Activated naive CD4-positive, alpha-beta T cell treated with anti-CD3 and anti-CD28 coated beads for 36 hours (primary cell): ENCODE results near the gene SLAIN2. TPM values are rescaled to one million over a fixed set of nuclear protein-coding genes. Genes with fewer than 3 reads are reported as not detected.
"Not testable (repeated sequence)": the region's sequence is repeated elsewhere in the genome, so short reads cannot be mapped to it uniquely, and the experiment has no call there.

Experiments
- CTCF ChIA-PET: fragments of 350-600 bp; sonication (Branson Sonifier 250); formaldehyde crosslinking; loops from one replicate; lab custom pipeline; 2021; ENCODE audit warnings: antibody characterized with exemption; lab: Charles Lee
- DNase-seq: peaks from one replicate; pipeline ENCODE4 v3.0.0-alpha.2; 2020
- H3K27ac Mint-ChIP-seq: one replicate; pipeline ENCODE4 v1.8.0; 2021; ENCODE audit warnings: mild to moderate bottlenecking, mixed read lengths
- H3K27me3 Mint-ChIP-seq: one replicate; pipeline ENCODE4 v1.8.0; 2021; ENCODE audit warnings: low read depth, mixed read lengths
- H3K36me3 Mint-ChIP-seq: one replicate; pipeline ENCODE4 v1.8.0; 2021; ENCODE audit warnings: low read depth, mixed read lengths
- H3K4me1 Mint-ChIP-seq: one replicate; pipeline ENCODE4 v1.8.0; 2021; ENCODE audit warnings: low read depth, mixed read lengths
- H3K4me3 Mint-ChIP-seq: one replicate; pipeline ENCODE4 v1.8.0; 2021; ENCODE audit warnings: mild to moderate bottlenecking, moderate library complexity, mixed read lengths
- H3K9me3 Mint-ChIP-seq: one replicate; pipeline ENCODE4 v1.8.0; 2021; ENCODE audit warnings: mixed read lengths
- intact Hi-C: fragments of 100-400 bp; cut with micrococcal nuclease; formaldehyde crosslinking; loops from one replicate; pipeline ENCODE4 v1.15.1; 2023
- total RNA-seq, 2 experiments: library from RNA; stranded (reverse); gene quantifications; one replicate each; pipeline ENCODE4 v1.2.3, GENCODE V29; 2021

Gene SLAIN2
- total RNA-seq, 2 experiments from 2014 or later = 39.7 to 42.6 TPM

DNA sequence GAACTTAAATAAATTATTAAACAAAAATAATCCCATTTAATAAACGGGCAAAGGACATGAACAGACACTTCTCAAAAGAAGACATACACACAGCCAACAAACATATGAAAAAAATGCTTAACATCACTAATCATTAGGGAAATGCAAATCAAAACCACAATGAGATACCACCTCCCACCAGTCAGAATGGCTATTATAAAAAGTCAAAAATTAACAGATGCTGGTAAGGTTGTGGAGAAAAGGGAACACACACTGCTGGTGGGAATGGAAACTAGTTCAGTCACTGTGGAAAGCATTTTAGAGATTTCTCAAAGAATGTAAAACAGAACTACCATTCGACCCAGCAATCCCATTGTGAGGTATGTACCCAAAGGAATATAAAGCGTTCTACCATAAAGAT, 110.3 kb downstream of the SLAIN2 start:
- intact Hi-C loops, H3K4me1 Mint-ChIP-seq, H3K27me3 Mint-ChIP-seq, H3K36me3 Mint-ChIP-seq, H3K9me3 Mint-ChIP-seq, CTCF ChIA-PET, H3K27ac Mint-ChIP-seq, H3K4me3 Mint-ChIP-seq, DNase-seq: not testable (repeated sequence)

DNA sequence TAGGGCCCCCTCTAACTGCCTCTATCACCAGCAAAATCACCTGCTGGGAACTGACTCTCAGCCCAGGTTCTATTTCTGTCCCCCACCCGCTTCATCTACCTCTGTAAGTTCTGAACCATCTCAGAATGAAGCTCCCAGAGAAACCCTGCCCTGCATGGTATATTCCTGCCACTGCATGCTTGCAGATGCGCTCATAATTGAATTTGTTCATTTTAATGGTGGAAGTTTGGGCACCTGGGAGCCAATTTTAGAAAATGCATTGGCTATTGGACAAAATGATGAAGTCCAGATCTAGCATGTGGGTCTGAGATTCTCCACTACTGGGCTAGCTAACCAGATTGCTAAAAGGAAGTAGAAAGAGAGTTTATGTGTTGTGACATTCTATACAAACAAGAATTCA, 113.3 kb downstream of the SLAIN2 start:
- Mint-ChIP-seq H3K9me3 (peaks cover 2% of the 10 kb centered on the region), H3K36me3 (peaks cover 3% of the 10 kb centered on the region), H3K27me3 (peaks cover 5% of the 10 kb centered on the region), H3K4me1 (no peaks in the 10 kb centered on the region), H3K27ac (no peak overlapping the region), H3K4me3 (no peak overlapping the region)
- CTCF ChIA-PET = no interaction called here
- no peak for DNase-seq
- intact Hi-C loops = no loop called here

DNA sequence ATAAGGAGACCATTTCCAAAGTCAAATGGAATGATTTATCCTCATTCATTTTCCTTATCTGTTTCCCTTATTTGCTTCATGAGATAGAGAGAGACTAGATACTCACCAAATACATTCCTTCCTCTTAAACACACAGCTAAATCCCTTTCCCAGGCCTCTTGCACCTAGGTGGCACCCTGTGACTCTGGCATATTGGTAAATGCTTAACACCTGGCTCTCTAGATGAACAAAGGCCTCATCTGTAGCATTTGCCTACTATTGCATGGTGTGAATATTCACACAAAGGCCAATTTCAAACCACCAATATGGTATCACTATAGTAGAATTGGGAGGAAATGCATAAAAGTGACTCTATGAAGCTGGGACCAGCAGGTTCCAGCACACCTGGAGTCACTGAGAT, 119.7 kb downstream of the SLAIN2 start:
- H3K4me1 Mint-ChIP-seq = no peaks in the 10 kb centered on the region
- DNase-seq = no peak
- H3K36me3 Mint-ChIP-seq = peaks cover 1% of the 10 kb centered on the region
- H3K27ac Mint-ChIP-seq = no peak overlapping the region
- peaks cover 2% of the 10 kb centered on the region for H3K9me3 Mint-ChIP-seq
- CTCF ChIA-PET = no interaction called here
- no peak overlapping the region for H3K4me3 Mint-ChIP-seq
- intact Hi-C loops = no loop called here
- no peaks in the 10 kb centered on the region for H3K27me3 Mint-ChIP-seq

DNA sequence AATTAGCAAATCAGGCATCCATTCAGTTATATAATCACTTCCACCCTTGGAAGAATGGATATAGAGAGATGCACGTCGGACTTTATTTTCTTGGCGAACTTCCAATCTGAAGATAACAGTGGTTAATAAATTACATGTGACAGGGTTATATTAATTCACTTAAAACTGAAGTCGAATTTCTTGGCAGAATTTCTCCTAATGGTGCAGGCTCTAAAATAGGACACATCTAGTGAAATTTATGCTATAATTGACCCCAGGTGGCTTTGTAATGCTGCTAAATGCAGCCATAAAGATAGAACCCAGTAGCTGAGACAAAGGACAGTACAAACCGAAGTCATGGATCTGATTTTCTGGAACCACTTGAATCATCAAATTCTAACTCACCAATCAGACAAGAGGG, 121.0 kb downstream of the SLAIN2 start:
- Mint-ChIP-seq H3K27ac (no peak overlapping the region), H3K4me1 (no peaks in the 10 kb centered on the region), H3K36me3 (peaks cover 1% of the 10 kb centered on the region), H3K9me3 (peaks cover 2% of the 10 kb centered on the region), H3K4me3 (no peak overlapping the region), H3K27me3 (no peaks in the 10 kb centered on the region)
- CTCF ChIA-PET = no interaction called here
- no peak for DNase-seq
- intact Hi-C loops = no loop called here

DNA sequence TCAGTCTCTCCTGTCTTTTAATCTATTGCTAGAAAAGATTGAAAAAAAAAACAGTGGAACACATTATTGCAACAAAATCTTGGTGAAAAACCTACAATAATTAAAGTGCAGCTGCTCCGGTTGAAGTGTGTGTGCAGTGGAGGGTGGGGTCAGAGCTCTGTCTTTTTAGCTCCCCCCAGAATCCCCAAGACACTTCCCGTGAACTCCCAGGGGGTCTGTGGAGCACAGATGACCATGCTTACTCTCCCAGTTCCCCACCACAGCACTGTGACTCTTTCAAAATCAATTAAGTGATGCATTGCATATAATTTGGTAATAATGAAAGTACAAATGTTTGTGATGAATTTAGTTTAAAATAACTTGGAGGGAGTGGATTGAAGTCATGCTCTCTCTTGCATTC, 126.1 kb downstream of the SLAIN2 start:
- intact Hi-C loops = no loop called here
- Mint-ChIP-seq H3K27ac (no peak overlapping the region), H3K27me3 (peaks cover 4% of the 10 kb centered on the region), H3K9me3 (no peaks in the 10 kb centered on the region), H3K4me1 (no peaks in the 10 kb centered on the region), H3K36me3 (no peaks in the 10 kb centered on the region), H3K4me3 (no peak overlapping the region)
- no peak for DNase-seq
- CTCF ChIA-PET = no interaction called here

DNA sequence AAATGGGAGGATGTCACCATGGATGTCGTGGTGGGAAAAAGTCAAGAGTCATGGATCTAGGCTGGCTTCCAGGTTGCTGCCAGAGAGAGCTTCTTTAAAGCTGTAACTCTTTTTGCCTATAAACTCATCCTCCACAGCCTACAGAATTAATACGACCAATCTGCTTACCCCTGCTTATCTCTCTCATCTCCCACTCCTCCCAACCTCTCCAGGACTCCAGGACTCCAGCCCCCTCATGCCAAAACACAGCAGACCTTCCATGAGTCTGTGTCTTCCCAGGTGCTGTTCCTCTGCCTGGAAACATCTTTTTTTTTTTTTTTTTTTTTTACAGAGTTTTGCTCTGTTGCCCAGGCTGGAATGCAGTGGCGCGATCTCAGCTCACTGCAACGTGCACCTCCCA, 126.6 kb downstream of the SLAIN2 start:
- intact Hi-C loops = no loop called here
- no peaks in the 10 kb centered on the region for H3K36me3 Mint-ChIP-seq
- H3K27me3 Mint-ChIP-seq = peaks cover 4% of the 10 kb centered on the region
- H3K9me3 Mint-ChIP-seq = no peaks in the 10 kb centered on the region
- H3K27ac Mint-ChIP-seq = no peak overlapping the region
- no peak overlapping the region for H3K4me3 Mint-ChIP-seq
- CTCF ChIA-PET = no interaction called here
- no peaks in the 10 kb centered on the region for H3K4me1 Mint-ChIP-seq
- DNase-seq = no peak

DNA sequence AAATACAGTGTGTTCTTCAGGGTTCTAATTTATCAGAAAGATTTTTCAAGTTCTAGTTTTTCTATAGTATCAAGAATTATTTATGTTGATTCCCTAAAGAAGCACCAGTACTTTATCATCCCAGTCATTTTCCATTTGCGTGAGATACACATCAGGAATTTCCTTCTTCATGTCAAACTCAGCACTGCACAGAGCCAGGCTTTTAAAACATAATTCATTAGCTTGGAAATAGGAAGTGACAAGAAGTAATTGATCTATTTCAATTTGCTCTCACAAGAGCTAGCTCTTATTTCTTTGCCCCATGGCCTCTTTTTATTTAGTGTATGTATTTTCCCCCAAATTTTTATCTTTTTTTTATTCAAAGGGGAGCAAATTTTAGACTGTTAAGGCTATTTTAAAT, 128.8 kb downstream of the SLAIN2 start:
- CTCF ChIA-PET = no interaction called here
- H3K27ac Mint-ChIP-seq = no peak overlapping the region
- no peak for DNase-seq
- intact Hi-C loops = no loop called here
- no peak overlapping the region for H3K4me3 Mint-ChIP-seq
- peaks cover 4% of the 10 kb centered on the region for H3K27me3 Mint-ChIP-seq
- H3K36me3 Mint-ChIP-seq = no peaks in the 10 kb centered on the region
- H3K9me3 Mint-ChIP-seq = no peaks in the 10 kb centered on the region
- no peaks in the 10 kb centered on the region for H3K4me1 Mint-ChIP-seq

DNA sequence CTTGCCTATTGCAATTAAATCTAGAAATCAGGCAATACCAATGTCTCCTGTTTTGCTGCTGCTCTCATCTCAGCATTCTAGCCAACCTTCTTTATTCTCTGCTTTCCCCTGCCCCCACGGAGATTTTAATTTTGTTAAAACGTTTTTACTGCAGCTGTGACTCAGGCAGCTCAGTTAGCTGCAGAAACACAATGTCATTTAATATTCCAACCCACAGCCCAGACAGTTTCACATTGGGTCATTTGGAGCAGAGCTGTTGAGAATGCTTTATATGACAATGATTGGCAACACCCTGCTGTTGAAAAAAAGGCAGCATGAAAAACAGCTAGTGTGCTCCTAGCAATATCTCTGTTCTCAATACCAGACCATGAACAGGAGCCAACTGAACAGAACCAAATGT, 129.2 kb downstream of the SLAIN2 start:
- Mint-ChIP-seq H3K9me3 (no peaks in the 10 kb centered on the region), H3K36me3 (no peaks in the 10 kb centered on the region), H3K4me3 (no peak overlapping the region), H3K27ac (no peak overlapping the region), H3K27me3 (peaks cover 4% of the 10 kb centered on the region), H3K4me1 (no peaks in the 10 kb centered on the region)
- intact Hi-C loops = no loop called here
- no peak for DNase-seq
- CTCF ChIA-PET = no interaction called here

DNA sequence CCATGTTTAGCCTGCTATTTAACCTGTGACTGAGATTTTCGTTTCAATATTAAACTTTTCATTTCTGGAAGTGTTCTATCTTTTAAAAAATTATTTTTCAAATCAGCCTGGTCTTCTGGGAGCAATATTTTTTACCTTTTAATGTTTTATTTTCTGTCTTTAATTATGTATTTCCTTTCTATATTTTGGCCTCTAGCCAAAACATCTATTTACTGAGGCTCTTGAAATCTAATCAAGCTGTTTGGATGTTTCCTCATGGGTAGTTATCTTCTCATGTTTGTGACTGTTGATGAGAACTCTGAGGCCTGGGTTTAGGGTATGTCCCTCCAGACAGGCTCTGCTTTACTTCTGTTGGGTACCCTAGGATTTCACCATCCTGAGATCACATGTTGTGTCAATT, 131.5 kb downstream of the SLAIN2 start:
- Mint-ChIP-seq H3K4me1 (no peaks in the 10 kb centered on the region), H3K9me3 (no peaks in the 10 kb centered on the region), H3K36me3 (no peaks in the 10 kb centered on the region), H3K4me3 (no peak overlapping the region), H3K27ac (no peak overlapping the region), H3K27me3 (peaks cover 6% of the 10 kb centered on the region)
- intact Hi-C loops = no loop called here
- CTCF ChIA-PET = no interaction called here
- DNase-seq = no peak

DNA sequence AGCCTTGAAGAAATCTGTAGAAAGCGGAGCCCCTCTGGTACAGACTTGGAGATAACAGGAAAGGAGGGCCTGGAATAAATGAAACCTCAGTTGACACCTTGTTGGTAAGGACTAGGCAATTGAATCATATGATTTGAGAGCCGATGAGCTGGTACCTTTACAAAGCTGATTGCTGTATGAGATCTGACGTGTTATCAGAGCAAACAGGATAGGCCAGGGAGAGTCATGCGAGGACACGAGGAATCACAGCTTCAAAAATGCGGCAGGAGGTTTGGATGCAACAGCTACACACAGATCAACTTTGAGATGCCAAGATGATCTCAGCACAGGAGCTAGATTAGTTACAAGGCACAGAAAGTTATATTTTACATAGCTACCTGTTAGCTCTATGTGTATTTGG, 134.4 kb downstream of the SLAIN2 start:
- Mint-ChIP-seq H3K4me3 (no peak overlapping the region), H3K9me3 (no peaks in the 10 kb centered on the region), H3K27ac (no peak overlapping the region), H3K27me3 (peaks cover 11% of the 10 kb centered on the region), H3K36me3 (no peaks in the 10 kb centered on the region), H3K4me1 (no peaks in the 10 kb centered on the region)
- intact Hi-C loops = no loop called here
- DNase-seq = no peak
- CTCF ChIA-PET = interaction anchor here (1.4 kb wide), 1 partner anchor 10 kb away, joined by 4 read pairs; no protein-coding TSS in a partner anchor

Other genes with a start within 250 kb of the SLAIN2 start
- gene TXK, start 207.3 kb upstream of the SLAIN2 start, total RNA-seq = 10 to 100 TPM; 24.4 to 28.6 TPM
- gene TEC, start 71.7 kb upstream of the SLAIN2 start, total RNA-seq = 1 to 10 TPM; 3.4 to 3.7 TPM
- not detected for gene SLC10A4, start 141.8 kb downstream of the SLAIN2 start, total RNA-seq
- gene ZAR1, start 148.7 kb downstream of the SLAIN2 start, total RNA-seq = not detected